Progenitor cell of endocrine pancreas (in vitro differentiated cells): ENCODE data around the gene BMP7. TPM values are rescaled to one million over a fixed set of nuclear protein-coding genes. Genes with fewer than 3 reads are reported as not detected.
"Not testable (repeated sequence)": the region's sequence is repeated elsewhere in the genome, so short reads cannot be mapped to it uniquely, and the experiment has no call there.

Source experiments
- DNase-seq: peaks from one replicate; pipeline ENCODE4 v3.0.0; 2021; ENCODE audit warnings: low spot score; ENCODE audit not compliant: unreplicated experiment
- H3K27ac Mint-ChIP-seq: 2 replicates; pipeline ENCODE4 v1.8.0; 2021; ENCODE audit warnings: mild to moderate bottlenecking, moderate library complexity, mixed read lengths
- H3K27me3 Mint-ChIP-seq: 2 replicates; pipeline ENCODE4 v1.8.0; 2021; ENCODE audit warnings: mixed read lengths
- H3K36me3 Mint-ChIP-seq: 2 replicates; pipeline ENCODE4 v1.8.0; 2022; ENCODE audit warnings: mixed read lengths; ENCODE audit not compliant: insufficient read depth
- H3K4me1 Mint-ChIP-seq: 2 replicates; pipeline ENCODE4 v1.8.0; 2021; ENCODE audit warnings: low read depth, mixed read lengths
- H3K4me3 Mint-ChIP-seq: 2 replicates; pipeline ENCODE4 v1.8.0; 2021; ENCODE audit warnings: low read depth, mild to moderate bottlenecking, moderate library complexity, mixed read lengths
- H3K9me3 Mint-ChIP-seq: 2 replicates; pipeline ENCODE4 v1.8.0; 2021; ENCODE audit warnings: low read depth, mixed read lengths
- CTCF ChIP-seq: fragments of 200-600 bp; sonication (generic); IDR thresholded peaks from one replicate; pipeline ENCODE4 v1.5.0; 2021; ENCODE audit warnings: antibody characterized with exemption, mild to moderate bottlenecking; ENCODE audit not compliant: unreplicated experiment
- total RNA-seq: library from RNA; stranded (reverse); gene quantifications from 2 replicates; pipeline ENCODE4 v1.2.1, GENCODE V29; 2021

Gene BMP7
- total RNA-seq, 1 donor from 2014 or later: 35.4 TPM

GRCh38 chr20:57269148-57269984 is 2.9 kb upstream of the BMP7 start:
- Mint-ChIP-seq H3K9me3 (no peaks in the 10 kb centered on the region), H3K36me3 (no peaks in the 10 kb centered on the region), H3K27me3 (peaks cover 52% of the 10 kb centered on the region), H3K4me1 (peaks cover 10% of the 10 kb centered on the region), H3K4me3 (no peak overlapping the region), H3K27ac (no peak overlapping the region)
- no peak for DNase-seq
- no peak for TF ChIP-seq CTCF

- H3K27ac Mint-ChIP-seq: no peak overlapping the region
- no peaks in the 10 kb centered on the region for H3K36me3 Mint-ChIP-seq
- no peak overlapping the region for H3K4me3 Mint-ChIP-seq
- H3K9me3 Mint-ChIP-seq: no peaks in the 10 kb centered on the region
- no peak for DNase-seq
- peaks cover 48% of the 10 kb centered on the region for H3K27me3 Mint-ChIP-seq
- peaks cover 18% of the 10 kb centered on the region for H3K4me1 Mint-ChIP-seq
- TF ChIP-seq CTCF: no peak
These were observed 2.1 kb upstream of the BMP7 start for GRCh38 chr20:57268399-57269076.

GRCh38 chr20:57267158-57267821 is 849 bp upstream of the BMP7 start:
- H3K27ac Mint-ChIP-seq: peak overlapping the region; percentile 76
- TF ChIP-seq CTCF: no peak
- H3K36me3 Mint-ChIP-seq: no peaks in the 10 kb centered on the region
- H3K27me3 Mint-ChIP-seq: peaks cover 42% of the 10 kb centered on the region
- H3K4me3 Mint-ChIP-seq: peak overlapping the region; percentile 76
- H3K4me1 Mint-ChIP-seq: peaks cover 30% of the 10 kb centered on the region
- H3K9me3 Mint-ChIP-seq: no peaks in the 10 kb centered on the region
- DNase-seq: no peak

- Mint-ChIP-seq H3K4me1 (peaks cover 43% of the 10 kb centered on the region), H3K27ac (peak overlapping the region; percentile 29), H3K9me3 (no peaks in the 10 kb centered on the region), H3K36me3 (no peaks in the 10 kb centered on the region), H3K4me3 (peak overlapping the region; percentile 90), H3K27me3 (peaks cover 35% of the 10 kb centered on the region)
- no peak for TF ChIP-seq CTCF
- DNase-seq: peak; percentile 30
These were observed 497 bp downstream of the BMP7 start for GRCh38 chr20:57265997-57266290.

- no peak for TF ChIP-seq CTCF
- H3K4me3 Mint-ChIP-seq: peak overlapping the region; percentile 90
- H3K4me1 Mint-ChIP-seq: peaks cover 44% of the 10 kb centered on the region
- no peaks in the 10 kb centered on the region for H3K36me3 Mint-ChIP-seq
- DNase-seq: peak; percentile 28
- peak overlapping the region; percentile 29 for H3K27ac Mint-ChIP-seq
- H3K27me3 Mint-ChIP-seq: peaks cover 34% of the 10 kb centered on the region
- no peaks in the 10 kb centered on the region for H3K9me3 Mint-ChIP-seq
These were observed 975 bp downstream of the BMP7 start for GRCh38 chr20:57265336-57265996.

- H3K4me1 Mint-ChIP-seq: peaks cover 47% of the 10 kb centered on the region
- not testable (repeated sequence) for H3K9me3 Mint-ChIP-seq, H3K36me3 Mint-ChIP-seq, DNase-seq
- H3K4me3 Mint-ChIP-seq: peak overlapping the region; percentile 90
- peaks cover 32% of the 10 kb centered on the region for H3K27me3 Mint-ChIP-seq
- H3K27ac Mint-ChIP-seq: peak overlapping the region; percentile 95
These were observed 1.5 kb downstream of the BMP7 start for GRCh38 chr20:57264908-57265335.
